ENCODE results near the gene GOLT1A. TPM values are rescaled to one million over a fixed set of nuclear protein-coding genes. Genes with fewer than 3 reads are reported as not detected.

The GOLT1A gene
- polyA plus RNA-seq, 4 donors, result 42.8 to 136 (median 112) TPM

- no peak for DNase-seq
- Histone ChIP-seq H3K4me3 (ENCODE audit: low read depth in 1 of 3, low read length in 3 of 3) (no peak within 1 kb of the TSS), H3K27me3 (ENCODE audit: control insufficient read depth in 3 of 3, insufficient read depth in 3 of 3, low read length in 3 of 3) (no peaks in the 10 kb centered on the region), H3K9me3 (ENCODE audit: control insufficient read depth in 2 of 2, insufficient read depth in 1 of 2, low read depth in 1 of 2, low read length in 1 of 2) (peaks cover 0 to 10% of the 10 kb centered on the region in 2 donors), H3K27ac (ENCODE audit: low read depth in 1 of 3, low read length in 2 of 3) (no peak within 1 kb of the TSS), H3K36me3 (ENCODE audit: control insufficient read depth in 3 of 3, insufficient read depth in 2 of 3, low read depth in 1 of 3, low read length in 3 of 3) (no peaks in the 10 kb centered on the region), H3K4me1 (ENCODE audit: control insufficient read depth in 3 of 3, insufficient read depth in 2 of 3, low read depth in 1 of 3, low read length in 2 of 3) (peaks cover 0 to 6% (median 0%) of the 10 kb centered on the region in 3 donors)
- 49 to 55% (median 51%) methylated on average over 5 of the region's 5 CpGs for WGBS, 3 donors
- FAIRE-seq, result no peak
Observed at GRCh38 chr1:204166219-204166618, 47.6 kb downstream of the GOLT1A start, which contains the start of gene REN. Gene REN, minus strand, starts transcription at chr1:204166337. Its CDS starts 44 bp downstream, at chr1:204166293.

GRCh38 chr1:204162494-204163074 lies 51.2 kb downstream of the GOLT1A start:
- no peak overlapping the region for H3K27ac ChIP-seq (ENCODE audit: low read depth in 1 of 3, low read length in 2 of 3)
- H3K9me3 ChIP-seq (ENCODE audit: control insufficient read depth in 2 of 2, insufficient read depth in 1 of 2, low read depth in 1 of 2, low read length in 1 of 2), result no peaks in the 10 kb centered on the region
- DNase-seq (peak; percentile 81 to 89), FAIRE-seq (no peak)
- 10 to 13% (median 11%) methylated on average over 7 of the region's 7 CpGs for WGBS, 3 donors
- H3K27me3 ChIP-seq (ENCODE audit: control insufficient read depth in 3 of 3, insufficient read depth in 3 of 3, low read length in 3 of 3), result no peaks in the 10 kb centered on the region
- no peak overlapping the region for H3K4me3 ChIP-seq (ENCODE audit: low read depth in 1 of 3, low read length in 3 of 3)
- no peaks in the 10 kb centered on the region for H3K36me3 ChIP-seq (ENCODE audit: control insufficient read depth in 3 of 3, insufficient read depth in 2 of 3, low read depth in 1 of 3, low read length in 3 of 3)
- peaks cover 0 to 6% (median 0%) of the 10 kb centered on the region in 3 donors for H3K4me1 ChIP-seq (ENCODE audit: control insufficient read depth in 3 of 3, insufficient read depth in 2 of 3, low read depth in 1 of 3, low read length in 2 of 3)

- Histone ChIP-seq H3K27ac (ENCODE audit: low read depth in 1 of 3, low read length in 2 of 3) (no peak overlapping the region), H3K4me3 (ENCODE audit: low read depth in 1 of 3, low read length in 3 of 3) (no peak overlapping the region), H3K9me3 (ENCODE audit: control insufficient read depth in 2 of 2, insufficient read depth in 1 of 2, low read depth in 1 of 2, low read length in 1 of 2) (no peaks in the 10 kb centered on the region), H3K27me3 (ENCODE audit: control insufficient read depth in 3 of 3, insufficient read depth in 3 of 3, low read length in 3 of 3) (no peaks in the 10 kb centered on the region), H3K36me3 (ENCODE audit: control insufficient read depth in 3 of 3, insufficient read depth in 2 of 3, low read depth in 1 of 3, low read length in 3 of 3) (no peaks in the 10 kb centered on the region), H3K4me1 (ENCODE audit: control insufficient read depth in 3 of 3, insufficient read depth in 2 of 3, low read depth in 1 of 3, low read length in 2 of 3) (peaks cover 0 to 6% (median 0%) of the 10 kb centered on the region in 3 donors)
- no peak for DNase-seq
- WGBS, 3 donors, result 50 to 63% (median 53%) methylated on average over 14 of the region's 14 CpGs
- no peak for FAIRE-seq
Observed at GRCh38 chr1:204161609-204162493, 51.9 kb downstream of the GOLT1A start.

GRCh38 chr1:204157962-204158361 lies 55.8 kb downstream of the GOLT1A start:
- DNase-seq, result no peak
- H3K4me1 ChIP-seq (ENCODE audit: control insufficient read depth in 3 of 3, insufficient read depth in 2 of 3, low read depth in 1 of 3, low read length in 2 of 3), result peaks cover 0 to 7% (median 0%) of the 10 kb centered on the region in 3 donors
- no peak for FAIRE-seq
- WGBS, 3 donors, result 61 to 80% (median 65%) methylated on average over 6 of the region's 6 CpGs
- no peak overlapping the region for H3K27ac ChIP-seq (ENCODE audit: low read depth in 1 of 3, low read length in 2 of 3)
- no peak overlapping the region for H3K4me3 ChIP-seq (ENCODE audit: low read depth in 1 of 3, low read length in 3 of 3)
- no peaks in the 10 kb centered on the region for H3K9me3 ChIP-seq (ENCODE audit: control insufficient read depth in 2 of 2, insufficient read depth in 1 of 2, low read depth in 1 of 2, low read length in 1 of 2)
- no peaks in the 10 kb centered on the region for H3K27me3 ChIP-seq (ENCODE audit: control insufficient read depth in 3 of 3, insufficient read depth in 3 of 3, low read length in 3 of 3)
- H3K36me3 ChIP-seq (ENCODE audit: control insufficient read depth in 3 of 3, insufficient read depth in 2 of 3, low read depth in 1 of 3, low read length in 3 of 3), result no peaks in the 10 kb centered on the region

- no peak overlapping the region for H3K27ac ChIP-seq (ENCODE audit: low read depth in 1 of 3, low read length in 2 of 3)
- FAIRE-seq (no peak), DNase-seq (no peak)
- H3K4me1 ChIP-seq (ENCODE audit: control insufficient read depth in 3 of 3, insufficient read depth in 2 of 3, low read depth in 1 of 3, low read length in 2 of 3), result peaks cover 0 to 16% (median 0%) of the 10 kb centered on the region in 3 donors
- no peak overlapping the region for H3K4me3 ChIP-seq (ENCODE audit: low read depth in 1 of 3, low read length in 3 of 3)
- H3K9me3 ChIP-seq (ENCODE audit: control insufficient read depth in 2 of 2, insufficient read depth in 1 of 2, low read depth in 1 of 2, low read length in 1 of 2), result no peaks in the 10 kb centered on the region
- H3K27me3 ChIP-seq (ENCODE audit: control insufficient read depth in 3 of 3, insufficient read depth in 3 of 3, low read length in 3 of 3), result no peaks in the 10 kb centered on the region
- WGBS, 3 donors, result 83 to 93% (median 87%) methylated on average over 10 of the region's 10 CpGs
- H3K36me3 ChIP-seq (ENCODE audit: control insufficient read depth in 3 of 3, insufficient read depth in 2 of 3, low read depth in 1 of 3, low read length in 3 of 3), result no peaks in the 10 kb centered on the region
Observed at GRCh38 chr1:204155881-204156280, 57.9 kb downstream of the GOLT1A start.

GRCh38 chr1:204154568-204155255 lies 59.1 kb downstream of the GOLT1A start:
- 85 to 92% (median 91%) methylated on average over 15 of the region's 15 CpGs for WGBS, 3 donors
- FAIRE-seq, result no peak

GRCh38 chr1:204153667-204154066 lies 60.1 kb downstream of the GOLT1A start:
- Histone ChIP-seq H3K27ac (ENCODE audit: low read depth in 1 of 3, low read length in 2 of 3) (no peak overlapping the region), H3K4me1 (ENCODE audit: control insufficient read depth in 3 of 3, insufficient read depth in 2 of 3, low read depth in 1 of 3, low read length in 2 of 3) (peaks cover 0 to 18% (median 0%) of the 10 kb centered on the region in 3 donors), H3K9me3 (ENCODE audit: control insufficient read depth in 2 of 2, insufficient read depth in 1 of 2, low read depth in 1 of 2, low read length in 1 of 2) (no peaks in the 10 kb centered on the region), H3K36me3 (ENCODE audit: control insufficient read depth in 3 of 3, insufficient read depth in 2 of 3, low read depth in 1 of 3, low read length in 3 of 3) (peaks cover 0 to 7% (median 0%) of the 10 kb centered on the region in 3 donors), H3K27me3 (ENCODE audit: control insufficient read depth in 3 of 3, insufficient read depth in 3 of 3, low read length in 3 of 3) (no peaks in the 10 kb centered on the region), H3K4me3 (ENCODE audit: low read depth in 1 of 3, low read length in 3 of 3) (no peak overlapping the region)
- WGBS, 3 donors, result 86 to 93% (median 91%) methylated on average over 5 of the region's 5 CpGs
- no peak for DNase-seq
- no peak for FAIRE-seq

More at GRCh38 chr1:204154568-204155255, 59.1 kb downstream of the GOLT1A start:
- Histone ChIP-seq H3K27ac (ENCODE audit: low read depth in 1 of 3, low read length in 2 of 3) (no peak overlapping the region), H3K4me1 (ENCODE audit: control insufficient read depth in 3 of 3, insufficient read depth in 2 of 3, low read depth in 1 of 3, low read length in 2 of 3) (peaks cover 0 to 18% (median 0%) of the 10 kb centered on the region in 3 donors), H3K36me3 (ENCODE audit: control insufficient read depth in 3 of 3, insufficient read depth in 2 of 3, low read depth in 1 of 3, low read length in 3 of 3) (peaks cover 0 to 2% (median 0%) of the 10 kb centered on the region in 3 donors), H3K27me3 (ENCODE audit: control insufficient read depth in 3 of 3, insufficient read depth in 3 of 3, low read length in 3 of 3) (no peaks in the 10 kb centered on the region), H3K4me3 (ENCODE audit: low read depth in 1 of 3, low read length in 3 of 3) (no peak overlapping the region), H3K9me3 (ENCODE audit: control insufficient read depth in 2 of 2, insufficient read depth in 1 of 2, low read depth in 1 of 2, low read length in 1 of 2) (no peaks in the 10 kb centered on the region)
- DNase-seq, result no peak
